Measurements from ENCODE around the gene PALD1.

GRCh38 chr10:70604106-70604505 lies 125.5 kb downstream of the PALD1 start:
- TF ChIP-seq, protein P1, sequence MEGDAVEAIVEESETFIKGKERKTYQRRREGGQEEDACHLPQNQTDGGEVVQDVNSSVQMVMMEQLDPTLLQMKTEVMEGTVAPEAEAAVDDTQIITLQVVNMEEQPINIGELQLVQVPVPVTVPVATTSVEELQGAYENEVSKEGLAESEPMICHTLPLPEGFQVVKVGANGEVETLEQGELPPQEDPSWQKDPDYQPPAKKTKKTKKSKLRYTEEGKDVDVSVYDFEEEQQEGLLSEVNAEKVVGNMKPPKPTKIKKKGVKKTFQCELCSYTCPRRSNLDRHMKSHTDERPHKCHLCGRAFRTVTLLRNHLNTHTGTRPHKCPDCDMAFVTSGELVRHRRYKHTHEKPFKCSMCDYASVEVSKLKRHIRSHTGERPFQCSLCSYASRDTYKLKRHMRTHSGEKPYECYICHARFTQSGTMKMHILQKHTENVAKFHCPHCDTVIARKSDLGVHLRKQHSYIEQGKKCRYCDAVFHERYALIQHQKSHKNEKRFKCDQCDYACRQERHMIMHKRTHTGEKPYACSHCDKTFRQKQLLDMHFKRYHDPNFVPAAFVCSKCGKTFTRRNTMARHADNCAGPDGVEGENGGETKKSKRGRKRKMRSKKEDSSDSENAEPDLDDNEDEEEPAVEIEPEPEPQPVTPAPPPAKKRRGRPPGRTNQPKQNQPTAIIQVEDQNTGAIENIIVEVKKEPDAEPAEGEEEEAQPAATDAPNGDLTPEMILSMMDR (conservative IDR thresholded peaks at IDR 0.05) = no peak
- TF ChIP-seq ZFX (IDR thresholded peaks at IDR 0.05) = no peak
